Stimulated activated naive CD8-positive, alpha-beta T cell treated with anti-CD3 and anti-CD28 coated beads, Interleukin-15, Interleukin-2, amounts not matched to agents 100 U/mL and 50 U/mL, for 24 hours (primary cell): ENCODE results near the gene ZNF154.
"Not testable (repeated sequence)": the region's sequence is repeated elsewhere in the genome, so short reads cannot be mapped to it uniquely, and the experiment has no call there.

Experiments used
- ATAC-seq: fragments of 150-1000 bp; cut with Tn5 transposase; one replicate; pipeline ENCODE4 v1.10.0; 2021
- DNase-seq: peaks from one replicate; pipeline ENCODE4 v3.0.0; 2021

ZNF154 gene

DNA sequence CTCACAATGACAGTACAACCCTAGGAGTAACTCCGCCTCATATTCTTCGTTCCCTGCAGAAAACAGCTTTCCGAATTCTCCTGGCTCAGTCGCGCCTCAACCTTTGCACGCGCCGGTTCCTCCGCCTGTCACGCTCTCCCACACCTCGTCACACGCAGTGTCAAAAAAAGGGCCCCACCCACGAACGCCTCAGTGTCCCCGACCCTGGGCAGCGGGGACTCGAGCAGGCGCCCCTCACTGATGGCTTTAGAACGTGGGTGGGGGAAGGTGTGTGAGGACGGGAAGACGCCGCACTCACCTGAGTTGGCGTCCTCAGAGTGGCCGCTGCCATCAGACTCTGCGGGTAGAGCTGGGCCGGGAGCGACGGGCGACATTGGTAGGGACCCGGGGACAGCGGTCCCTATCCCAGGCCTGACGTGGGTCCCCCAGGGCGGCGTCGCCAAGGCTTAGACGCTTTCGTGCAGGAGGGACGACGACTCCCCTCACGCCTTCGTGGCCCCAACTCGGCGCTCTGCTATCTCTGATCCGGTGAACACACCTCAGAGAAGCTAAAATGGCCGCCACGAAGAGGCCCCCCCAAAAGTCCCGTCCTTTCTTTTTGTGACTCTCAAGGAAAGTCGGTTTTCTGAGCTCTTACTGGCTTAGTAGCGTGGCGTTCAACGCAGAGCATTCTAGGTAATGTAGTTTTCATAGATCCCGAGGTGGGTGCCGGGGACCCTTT lies at the start of gene ZNF154:
ZNF154 (minus strand) TSS at position 564 of the 721 bp plus-strand sequence; CDS start at position 331, 233 bp downstream.
- DNase-seq (peak; percentile 33), ATAC-seq (peak; percentile 81)

DNA sequence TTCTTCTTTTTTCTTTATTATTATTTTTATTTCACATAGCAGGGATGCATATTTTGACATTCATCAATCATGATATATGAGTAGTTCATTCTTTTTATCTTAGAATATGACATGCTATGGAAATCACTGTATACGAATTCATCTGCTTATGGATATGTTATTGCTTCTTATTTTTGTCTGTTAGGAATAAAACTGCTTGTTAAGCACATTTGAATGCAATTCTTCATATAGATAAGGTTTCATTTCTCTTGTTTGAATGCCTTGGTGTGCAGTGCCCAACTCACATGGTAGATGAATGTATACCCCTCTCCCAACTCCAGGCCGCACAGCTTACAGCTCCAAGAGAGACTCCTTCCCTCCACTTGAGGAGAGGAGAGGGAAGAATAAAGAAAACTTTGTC lies 48.9 kb upstream of the ZNF154 start:
- no peak for DNase-seq
- ATAC-seq: no peak

DNA sequence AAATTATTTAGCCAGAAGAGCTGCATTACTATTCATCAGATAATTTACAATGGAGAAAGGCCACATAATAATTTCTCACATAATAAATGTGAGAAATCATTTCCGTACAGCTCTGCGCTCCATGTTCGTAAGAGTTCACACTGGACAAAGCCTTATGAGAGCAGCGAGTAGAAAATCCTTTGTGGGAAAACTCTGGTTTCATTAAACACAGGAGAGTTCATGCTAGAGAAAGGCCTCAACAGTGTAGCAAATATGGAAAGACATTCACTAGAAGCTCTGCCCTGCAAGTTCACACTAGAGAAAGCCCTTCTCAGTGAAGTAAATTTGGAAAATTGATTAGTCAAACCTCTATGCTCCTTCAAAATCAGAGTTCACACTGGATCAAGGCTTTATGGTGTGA lies 46.0 kb upstream of the ZNF154 start:
- no peak for ATAC-seq
- no peak for DNase-seq

DNA sequence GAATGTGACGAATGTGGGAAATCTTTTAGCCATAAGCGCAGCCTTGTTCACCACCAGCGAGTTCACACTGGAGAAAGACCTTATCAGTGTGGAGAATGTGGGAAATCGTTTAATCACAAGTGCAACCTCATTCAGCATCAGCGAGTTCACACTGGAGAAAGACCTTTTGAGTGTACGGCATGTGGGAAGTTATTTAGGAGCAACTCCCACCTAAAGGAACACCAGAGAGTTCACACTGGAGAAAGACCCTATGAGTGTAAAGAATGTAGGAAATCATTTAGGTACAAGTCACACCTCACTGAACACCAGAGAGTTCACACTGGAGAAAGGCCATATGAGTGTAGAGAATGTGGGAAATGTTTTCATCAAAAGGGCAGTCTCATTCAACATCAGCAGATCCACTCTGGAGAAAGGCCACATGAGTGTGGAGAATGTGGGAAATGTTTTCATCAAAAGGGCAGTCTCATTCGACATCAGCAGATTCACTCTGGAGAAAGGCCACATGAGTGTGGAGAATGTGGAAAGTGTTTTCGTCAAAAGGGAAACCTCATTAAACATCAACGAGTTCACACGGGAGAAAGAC lies 45.2 kb upstream of the ZNF154 start:
- ATAC-seq (no peak), DNase-seq (no peak)

DNA sequence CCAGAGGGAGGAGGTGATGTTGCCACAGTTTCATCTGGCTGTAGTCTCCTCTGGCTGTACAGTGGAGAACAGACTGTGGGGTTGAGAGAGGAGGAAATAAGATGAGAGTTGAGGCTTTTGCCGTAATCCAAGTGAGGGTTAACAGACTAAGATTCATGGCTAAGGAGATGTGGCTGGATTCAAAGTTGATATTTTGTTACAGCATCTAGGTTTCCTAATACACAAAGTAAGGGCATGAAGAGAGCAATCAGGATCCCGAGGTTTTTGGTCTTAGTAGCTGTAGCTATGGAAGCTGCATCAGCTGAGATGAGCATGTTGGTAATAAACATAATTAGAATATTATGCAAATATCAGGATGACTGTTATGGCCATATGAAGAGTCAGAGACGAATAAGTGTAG lies 39.0 kb upstream of the ZNF154 start:
- ATAC-seq (no peak), DNase-seq (no peak)

DNA sequence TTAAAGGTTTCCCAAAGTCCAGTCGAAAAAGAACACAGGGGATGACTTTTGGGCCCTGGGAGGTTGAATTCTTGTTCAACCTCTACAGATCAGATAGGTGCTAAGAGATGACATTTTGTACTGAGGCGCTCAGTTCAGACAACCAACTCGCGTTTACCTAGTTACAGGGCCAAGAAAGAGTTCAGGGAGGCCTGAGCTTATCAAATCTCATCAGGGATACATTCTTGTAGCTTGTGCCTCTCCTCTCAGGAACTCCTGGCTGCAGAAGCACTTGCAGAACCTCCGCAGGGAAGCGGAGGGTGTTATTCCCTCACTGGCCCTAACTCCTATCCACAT lies 38.4 kb upstream of the ZNF154 start:
- no peak for DNase-seq
- no peak for ATAC-seq

DNA sequence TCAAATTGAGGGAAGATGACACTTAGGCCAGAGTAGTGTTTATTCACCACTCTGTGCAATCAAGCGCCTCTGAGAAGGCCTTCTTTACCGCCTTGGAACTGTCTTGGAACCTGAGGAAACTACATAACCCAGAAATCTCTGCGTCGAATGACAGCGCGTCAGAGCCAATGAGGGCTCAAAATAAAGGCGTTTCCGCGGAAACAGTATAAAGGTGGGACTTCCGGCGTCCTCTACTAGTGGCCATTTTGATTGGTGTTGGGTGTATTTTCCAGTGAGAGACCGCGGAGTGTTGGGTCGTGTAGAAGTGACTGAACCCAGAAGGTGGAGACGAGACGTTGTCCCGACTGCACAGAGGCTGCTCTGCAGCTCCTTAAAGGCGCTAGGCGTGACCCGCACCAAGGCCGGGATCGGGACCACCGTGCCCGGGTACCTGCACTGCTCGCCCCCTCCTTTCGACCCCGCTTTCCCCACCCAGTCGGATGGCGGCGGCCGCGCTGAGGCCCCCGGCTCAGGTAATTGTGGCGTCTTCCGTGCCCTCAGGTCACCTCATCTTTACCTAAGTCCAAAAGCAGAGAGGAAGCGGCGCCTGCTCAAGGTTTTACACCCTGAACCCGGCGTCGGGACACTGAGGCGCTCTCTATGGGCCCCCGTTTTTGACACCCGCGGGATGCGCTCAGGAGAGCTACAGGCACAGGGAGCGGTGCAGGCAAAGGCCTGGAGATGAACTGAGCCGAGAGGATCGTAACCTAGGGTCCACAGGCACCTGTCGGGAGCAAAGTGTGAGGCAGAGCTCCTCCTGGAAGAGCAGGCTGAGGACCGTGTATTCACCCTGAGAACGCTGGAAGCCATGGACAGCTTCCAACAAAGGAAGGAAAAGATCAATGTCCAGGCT lies 37.8 kb upstream of the ZNF154 start, which contains the start of gene ZNF776:
ZNF776 (plus strand) TSS at position 236 of the 892 bp plus-strand sequence; CDS start at position 480, 244 bp downstream.
- peak; percentile 77 for DNase-seq
- peak; percentile 96 for ATAC-seq

DNA sequence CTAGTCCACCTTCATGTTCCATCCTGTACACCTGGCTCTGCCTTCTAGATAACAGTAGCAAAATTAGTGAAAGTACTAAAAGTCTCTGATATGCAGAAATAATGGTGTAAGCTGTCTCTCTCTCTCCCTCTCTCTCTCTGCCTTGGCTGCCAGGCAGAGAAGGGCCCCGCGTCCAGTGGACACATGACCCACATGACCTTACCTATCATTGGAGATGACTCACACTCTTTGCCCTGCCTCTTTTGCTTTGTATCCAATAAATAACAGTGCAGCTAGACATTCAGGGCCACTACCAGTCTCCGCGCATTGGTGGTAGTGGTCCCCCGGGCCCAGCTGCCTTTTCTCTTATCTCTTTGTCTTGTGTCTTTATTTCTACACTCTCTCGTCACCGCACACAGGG lies 29.8 kb upstream of the ZNF154 start:
- not testable (repeated sequence) for DNase-seq, ATAC-seq

DNA sequence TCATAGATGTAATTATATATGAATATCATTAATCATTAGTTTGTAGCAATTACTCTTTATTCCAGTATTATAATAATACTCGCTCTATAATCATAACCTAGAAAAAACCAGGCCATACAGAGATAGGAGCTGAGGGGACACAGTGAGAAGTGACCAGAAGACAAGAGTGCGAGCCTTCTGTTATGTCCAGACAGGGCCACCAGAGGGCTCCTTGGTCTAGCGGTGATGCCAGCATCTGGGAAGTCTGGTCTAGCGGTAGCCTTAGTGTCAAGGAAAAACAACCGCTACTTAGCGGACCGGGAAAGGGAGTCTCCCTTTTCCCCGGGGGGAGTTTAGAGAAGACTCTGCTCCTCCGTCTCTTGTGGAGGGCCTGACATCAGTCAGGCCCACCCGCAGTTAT lies 29.3 kb upstream of the ZNF154 start:
- peak; percentile 42 for DNase-seq
- ATAC-seq: not testable (repeated sequence)

DNA sequence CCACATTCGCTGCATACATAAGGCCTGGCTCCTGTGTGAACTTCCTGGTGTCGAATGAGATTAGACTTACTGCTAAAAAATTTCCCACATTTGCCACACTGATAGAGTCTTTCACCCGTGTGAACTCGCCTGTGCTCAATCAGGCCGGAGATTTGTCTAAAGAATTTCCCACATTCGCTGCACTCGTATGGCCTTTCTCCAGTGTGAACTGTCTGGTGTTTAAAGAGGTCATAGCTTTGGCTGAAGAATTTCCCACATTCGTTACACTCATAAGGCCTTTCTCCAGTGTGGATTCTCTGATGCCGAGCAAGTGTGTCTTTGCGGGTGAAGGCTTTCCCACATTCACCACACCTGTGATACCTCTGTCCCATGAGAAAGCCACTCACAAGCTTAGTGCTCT lies 11.9 kb upstream of the ZNF154 start:
- DNase-seq: no peak
- no peak for ATAC-seq

DNA sequence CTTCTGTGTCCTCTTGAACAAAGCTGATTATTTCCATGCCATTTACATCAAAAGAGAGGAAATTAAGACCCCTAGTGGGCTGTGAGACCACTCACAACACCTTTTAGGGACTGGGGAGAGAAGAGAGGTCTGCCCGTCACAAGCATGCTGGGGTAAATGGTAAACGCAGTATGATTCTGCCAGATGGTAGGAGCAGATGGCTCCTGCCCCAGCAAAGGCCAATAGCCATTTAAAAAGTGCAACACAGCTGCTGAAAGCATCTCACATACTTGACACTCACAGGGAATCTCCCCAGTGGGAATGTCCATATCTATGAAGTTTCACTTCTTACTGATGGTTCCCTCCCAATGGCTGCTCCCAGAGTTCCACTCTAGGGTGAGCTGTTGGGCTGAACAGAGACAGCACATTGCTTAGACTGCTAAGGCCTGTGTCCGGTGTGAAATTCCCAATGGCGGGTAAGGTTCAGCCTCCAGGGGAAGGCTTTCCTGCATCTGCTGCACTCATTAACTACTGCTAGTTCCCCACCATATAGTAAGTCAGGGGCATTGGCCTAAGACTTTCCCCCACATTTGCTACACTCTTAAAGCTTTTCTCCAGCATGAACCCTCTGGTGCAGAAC lies 11.0 kb upstream of the ZNF154 start:
- DNase-seq: no peak
- ATAC-seq: no peak

DNA sequence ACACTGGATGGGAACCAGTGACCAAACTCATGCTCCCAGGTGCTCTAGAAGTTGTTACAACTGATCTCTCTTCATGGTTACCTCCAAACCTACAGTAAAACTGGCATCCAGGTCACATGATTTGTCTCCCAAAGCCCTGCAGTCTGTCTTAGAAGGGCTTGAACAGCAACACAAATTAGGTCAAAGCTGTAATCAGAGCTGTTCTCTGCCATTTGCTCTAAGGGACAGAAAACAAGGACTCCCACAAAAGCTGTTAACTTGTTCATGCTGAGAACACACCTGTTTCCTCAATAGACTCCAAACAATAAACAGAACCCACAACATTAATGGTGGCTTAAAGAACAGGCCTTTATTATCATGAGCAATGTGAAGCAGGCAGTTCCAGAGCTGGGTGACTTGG lies 10.4 kb upstream of the ZNF154 start:
- DNase-seq: no peak
- ATAC-seq: no peak

DNA sequence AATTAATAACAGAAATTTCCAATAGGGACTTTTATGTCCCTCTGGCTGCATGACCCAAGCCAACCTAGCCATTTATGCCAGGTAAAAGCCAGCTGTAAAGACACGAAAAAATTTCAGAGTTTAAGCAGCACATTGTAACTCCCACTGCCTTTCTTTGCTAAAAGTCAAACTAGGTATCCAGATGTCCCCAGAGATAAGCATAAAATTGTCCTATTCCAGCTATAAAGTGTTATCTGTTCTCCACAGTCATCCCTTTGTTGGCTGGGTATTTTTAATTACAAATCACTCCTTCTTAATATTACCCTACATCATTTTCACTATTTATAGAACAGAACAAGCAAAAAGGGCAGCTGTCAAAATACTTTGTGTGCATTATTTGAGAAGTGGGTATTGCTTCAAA lies 3.2 kb upstream of the ZNF154 start:
- ATAC-seq: no peak
- DNase-seq: no peak

DNA sequence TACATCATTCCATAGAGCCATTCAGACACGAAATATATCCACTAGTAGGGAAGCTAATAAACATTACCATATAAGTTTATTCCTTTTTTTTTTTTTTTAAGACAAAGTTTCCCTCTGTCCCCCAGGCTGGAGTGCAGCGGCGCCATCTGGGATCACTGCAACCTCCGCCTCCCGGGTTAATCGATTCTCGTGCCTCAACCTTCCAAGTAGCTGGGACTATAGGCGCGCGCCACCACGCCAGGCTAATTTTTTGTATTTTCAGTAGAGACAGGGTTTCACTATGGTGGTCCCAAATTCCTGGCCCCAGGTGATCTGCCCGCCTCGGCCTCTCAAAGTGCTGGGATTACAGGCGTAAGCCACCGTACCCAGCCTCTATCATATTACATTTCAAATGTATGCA lies 612 bp upstream of the ZNF154 start:
- DNase-seq: no peak
- ATAC-seq: no peak

DNA sequence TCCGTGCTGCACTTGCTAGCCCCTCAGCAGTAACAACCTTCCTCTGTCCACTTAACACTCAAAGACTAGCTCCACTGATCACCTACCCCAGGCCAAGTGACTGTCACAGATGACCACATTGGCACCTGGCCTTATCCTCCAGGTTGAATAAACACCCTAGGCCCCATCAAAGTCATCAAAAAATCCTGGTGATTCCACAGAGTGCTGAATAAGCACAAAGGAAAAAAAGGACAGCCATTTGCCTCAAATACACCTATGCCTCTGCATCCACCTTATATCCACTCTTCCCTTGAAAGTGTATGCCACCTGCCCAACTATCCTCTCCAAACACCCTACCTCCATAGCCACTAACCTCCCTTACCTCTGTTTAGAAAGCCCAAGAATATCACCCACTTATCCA lies 2.7 kb downstream of the ZNF154 start:
- DNase-seq: no peak

DNA sequence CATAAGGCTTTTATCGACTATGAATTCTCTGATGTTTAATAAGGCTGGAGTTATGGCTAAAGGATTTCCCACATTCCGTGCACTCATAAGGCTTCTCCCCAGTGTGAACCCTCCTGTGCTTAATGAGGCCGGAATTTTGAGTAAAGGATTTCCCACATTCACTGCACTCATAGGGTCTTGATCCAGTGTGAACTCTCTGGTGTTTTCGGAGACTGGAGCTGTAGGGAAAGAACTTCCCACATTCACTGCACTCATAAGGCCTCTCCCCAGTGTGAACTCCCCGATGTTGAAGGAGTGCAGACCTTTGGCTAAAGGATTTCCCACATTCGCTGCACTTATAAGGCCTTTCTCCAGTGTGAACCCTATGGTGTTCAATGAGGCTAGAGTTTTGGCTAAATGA lies 7.4 kb downstream of the ZNF154 start:
- no peak for ATAC-seq
- no peak for DNase-seq

More for the DNA sequence above, 2.7 kb downstream of the ZNF154 start:
- no peak for ATAC-seq

DNA sequence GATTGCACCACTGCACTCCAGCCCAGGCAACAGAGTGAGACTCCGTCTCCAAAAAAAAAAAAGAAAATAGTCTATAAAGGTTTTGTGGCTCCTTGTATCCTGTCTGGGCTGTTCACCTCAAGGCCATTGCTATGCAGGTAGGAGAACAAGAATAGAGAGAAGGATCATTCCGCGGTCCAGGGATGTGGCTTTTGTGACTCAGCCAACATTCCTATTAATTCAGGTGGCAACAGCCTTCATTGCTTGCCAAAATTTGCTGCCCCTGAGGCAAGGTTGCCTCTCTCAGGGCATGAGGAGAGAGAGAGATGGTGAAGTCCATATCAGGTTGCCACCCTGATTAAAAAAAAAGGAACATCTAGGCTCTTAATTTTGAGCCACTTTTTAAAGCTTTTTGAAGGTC lies 19.3 kb downstream of the ZNF154 start:
- no peak for ATAC-seq
- no peak for DNase-seq

DNA sequence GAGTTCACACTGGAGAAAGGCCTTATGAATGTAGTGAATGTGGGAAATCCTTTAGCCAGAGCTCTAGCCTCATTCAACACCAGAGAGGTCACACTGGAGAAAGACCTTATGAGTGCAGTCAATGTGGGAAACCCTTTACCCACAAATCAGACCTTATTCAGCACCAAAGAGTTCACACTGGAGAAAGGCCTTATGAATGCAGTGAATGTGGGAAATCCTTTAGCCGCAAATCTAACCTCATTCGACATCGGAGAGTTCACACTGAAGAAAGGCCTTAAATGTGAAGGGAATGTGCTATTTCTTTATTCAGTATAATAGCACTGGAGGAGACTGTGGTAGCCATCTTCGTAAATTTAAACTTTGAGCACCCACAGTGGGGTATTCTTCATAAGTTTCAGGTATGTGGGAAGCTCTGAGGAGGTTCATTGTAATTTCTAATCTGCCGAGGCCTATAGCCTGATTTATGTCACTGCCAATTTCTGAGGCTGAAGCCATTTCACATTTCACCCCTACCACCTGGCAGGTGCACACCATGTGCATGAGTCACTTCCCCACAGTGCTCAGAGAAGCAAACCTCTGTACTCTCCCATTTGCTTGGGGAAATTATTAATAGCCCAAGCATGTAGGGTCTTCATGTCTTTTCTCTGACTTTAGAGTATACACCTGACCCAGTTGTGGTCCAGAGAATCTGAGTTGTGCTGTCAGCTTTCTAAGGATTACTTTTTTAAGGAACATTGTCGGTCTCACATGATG lies 20.8 kb downstream of the ZNF154 start:
- DNase-seq (no peak), ATAC-seq (no peak)

DNA sequence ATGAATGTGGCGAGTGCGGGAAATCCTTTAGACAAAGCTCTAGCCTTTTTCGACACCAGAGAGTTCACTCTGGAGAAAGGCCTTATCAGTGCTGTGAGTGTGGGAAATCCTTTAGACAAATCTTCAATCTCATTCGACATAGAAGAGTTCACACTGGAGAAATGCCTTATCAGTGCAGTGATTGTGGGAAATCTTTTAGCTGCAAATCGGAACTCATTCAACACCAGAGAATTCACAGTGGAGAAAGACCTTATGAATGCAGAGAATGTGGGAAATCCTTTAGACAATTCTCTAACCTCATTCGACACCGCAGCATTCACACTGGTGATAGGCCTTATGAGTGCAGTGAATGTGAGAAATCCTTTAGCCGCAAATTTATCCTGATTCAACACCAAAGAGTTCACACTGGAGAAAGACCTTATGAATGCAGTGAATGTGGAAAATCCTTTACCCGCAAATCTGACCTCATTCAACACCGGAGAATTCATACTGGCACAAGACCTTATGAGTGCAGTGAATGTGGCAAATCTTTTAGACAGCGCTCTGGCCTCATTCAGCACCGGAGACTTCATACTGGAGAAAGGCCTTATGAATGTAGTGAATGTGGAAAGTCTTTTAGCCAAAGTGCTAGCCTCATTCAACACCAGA lies 21.5 kb downstream of the ZNF154 start:
- no peak for DNase-seq

DNA sequence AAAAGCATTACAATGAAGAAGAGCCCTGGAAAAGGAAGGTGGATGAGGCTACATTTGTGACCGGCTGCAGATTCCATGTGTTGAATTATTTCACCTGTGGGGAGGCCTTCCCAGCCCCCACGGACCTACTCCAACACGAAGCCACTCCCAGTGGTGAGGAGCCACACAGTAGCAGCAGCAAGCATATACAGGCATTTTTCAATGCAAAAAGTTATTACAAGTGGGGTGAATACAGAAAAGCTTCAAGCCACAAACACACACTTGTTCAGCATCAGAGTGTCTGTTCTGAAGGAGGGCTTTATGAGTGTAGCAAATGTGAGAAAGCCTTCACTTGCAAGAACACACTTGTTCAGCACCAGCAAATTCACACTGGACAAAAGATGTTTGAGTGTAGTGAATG lies 22.3 kb downstream of the ZNF154 start:
- no peak for DNase-seq
- ATAC-seq: no peak

More for the DNA sequence above, 21.5 kb downstream of the ZNF154 start:
- ATAC-seq: no peak

DNA sequence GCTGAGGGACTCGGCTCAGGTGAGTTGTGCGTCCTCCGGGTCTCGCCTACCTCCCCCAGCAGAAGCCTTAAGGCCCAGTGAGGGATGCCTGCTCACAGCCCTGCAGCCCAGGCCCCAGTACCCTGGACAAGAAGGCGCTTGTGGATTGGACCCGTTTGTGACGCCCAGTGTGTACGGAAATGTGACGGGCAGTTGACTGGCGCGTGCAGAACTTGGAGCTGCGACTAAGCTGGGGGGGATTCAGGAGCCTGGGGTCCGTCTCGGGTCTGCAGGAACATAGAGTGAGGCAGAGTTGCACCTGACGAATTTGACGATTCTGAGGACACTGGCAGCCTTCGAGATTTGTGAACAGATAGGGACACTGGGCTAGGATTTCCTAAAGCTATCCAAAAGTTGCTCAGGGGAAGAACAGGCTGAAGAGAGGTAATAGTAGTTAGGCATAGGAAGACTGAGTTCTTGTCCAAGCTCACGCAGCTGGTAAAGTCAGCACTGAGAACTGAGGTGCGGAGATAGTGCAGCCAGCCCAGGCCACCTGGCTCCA lies 26.7 kb downstream of the ZNF154 start:
- ATAC-seq (no peak), DNase-seq (no peak)
